Parathyroid adenoma (tissue), 2 donors: ENCODE measurements around the gene BGLAP.

Experiments used
- H2AFZ ChIP-seq: fragments of 300-600 bp; sonication (generic); one replicate; pipeline ENCODE4 v1.7.0; 2017; ENCODE audit warnings: antibody characterized with exemption, mild to moderate bottlenecking
- H3K27ac ChIP-seq: fragments of 300-600 bp; sonication (generic); one replicate; pipeline ENCODE4 v1.7.0; 2017
- H3K27me3 ChIP-seq: fragments of 300-600 bp; sonication (generic); one replicate; pipeline ENCODE4 v1.7.0; 2017; ENCODE audit warnings: low read length; ENCODE audit not compliant: control insufficient read depth, insufficient read depth
- H3K36me3 ChIP-seq: fragments of 300-600 bp; sonication (generic); one replicate; pipeline ENCODE4 v1.7.0; 2017; ENCODE audit warnings: low read length; ENCODE audit not compliant: control insufficient read depth, insufficient read depth
- H3K4me1 ChIP-seq: fragments of 300-600 bp; sonication (generic); one replicate; pipeline ENCODE4 v1.7.0; 2017; ENCODE audit warnings: control low read depth
- H3K4me2 ChIP-seq: fragments of 300-600 bp; sonication (generic); one replicate; pipeline ENCODE4 v1.7.0; 2017; ENCODE audit warnings: low read length
- H3K4me3 ChIP-seq: fragments of 300-600 bp; sonication (generic); one replicate; pipeline ENCODE4 v1.7.0; 2017; ENCODE audit warnings: low read depth, low read length
- H3K79me2 ChIP-seq: fragments of 300-600 bp; sonication (generic); one replicate; pipeline ENCODE4 v1.7.0; 2017; ENCODE audit warnings: control low read depth
- H3K9ac ChIP-seq: fragments of 300-600 bp; sonication (generic); one replicate; pipeline ENCODE4 v1.7.0; 2017; ENCODE audit warnings: mild to moderate bottlenecking
- H3K9me3 ChIP-seq: fragments of 300-600 bp; sonication (generic); one replicate; pipeline ENCODE4 v1.7.0; 2017; ENCODE audit warnings: low read length; ENCODE audit not compliant: control insufficient read depth
- TF ChIP-seq, protein P1 (sequence below): fragments of 300-600 bp; sonication (generic); IDR thresholded peaks from one replicate; pipeline ENCODE4 v1.7.0; 2017; ENCODE audit warnings: antibody characterized with exemption, mild to moderate bottlenecking
- donor health status: primary hyperparathyroidism.

Gene BGLAP

DNA sequence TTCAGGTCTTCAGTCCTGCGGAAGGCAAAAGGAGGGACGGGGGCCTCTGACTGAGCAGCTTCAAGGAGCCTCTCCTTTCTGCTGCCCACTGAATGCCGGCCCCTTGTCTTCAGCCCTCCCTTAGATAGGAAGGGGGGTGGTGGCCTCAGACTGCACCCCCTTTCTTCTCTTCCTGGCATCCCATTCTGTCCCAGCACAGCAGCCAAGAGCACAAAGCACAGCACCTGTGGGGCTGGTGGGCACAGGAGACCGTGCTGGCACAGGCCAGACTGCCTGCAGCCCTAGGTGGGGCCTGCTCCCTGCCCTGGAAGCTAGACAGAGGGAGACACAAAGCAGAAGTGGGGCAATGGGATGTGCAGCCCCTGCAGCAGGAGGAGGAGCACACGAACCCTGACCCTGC lies 7.6 kb downstream of the BGLAP start:
- peaks cover 22% of the 10 kb centered on the region for H3K4me1 ChIP-seq
- no peaks in the 10 kb centered on the region for H3K27me3 ChIP-seq
- no peak overlapping the region for H3K9ac ChIP-seq
- H3K4me2 ChIP-seq: no peak overlapping the region
- TF ChIP-seq, protein P1, sequence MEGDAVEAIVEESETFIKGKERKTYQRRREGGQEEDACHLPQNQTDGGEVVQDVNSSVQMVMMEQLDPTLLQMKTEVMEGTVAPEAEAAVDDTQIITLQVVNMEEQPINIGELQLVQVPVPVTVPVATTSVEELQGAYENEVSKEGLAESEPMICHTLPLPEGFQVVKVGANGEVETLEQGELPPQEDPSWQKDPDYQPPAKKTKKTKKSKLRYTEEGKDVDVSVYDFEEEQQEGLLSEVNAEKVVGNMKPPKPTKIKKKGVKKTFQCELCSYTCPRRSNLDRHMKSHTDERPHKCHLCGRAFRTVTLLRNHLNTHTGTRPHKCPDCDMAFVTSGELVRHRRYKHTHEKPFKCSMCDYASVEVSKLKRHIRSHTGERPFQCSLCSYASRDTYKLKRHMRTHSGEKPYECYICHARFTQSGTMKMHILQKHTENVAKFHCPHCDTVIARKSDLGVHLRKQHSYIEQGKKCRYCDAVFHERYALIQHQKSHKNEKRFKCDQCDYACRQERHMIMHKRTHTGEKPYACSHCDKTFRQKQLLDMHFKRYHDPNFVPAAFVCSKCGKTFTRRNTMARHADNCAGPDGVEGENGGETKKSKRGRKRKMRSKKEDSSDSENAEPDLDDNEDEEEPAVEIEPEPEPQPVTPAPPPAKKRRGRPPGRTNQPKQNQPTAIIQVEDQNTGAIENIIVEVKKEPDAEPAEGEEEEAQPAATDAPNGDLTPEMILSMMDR: no peak
- no peaks in the 10 kb centered on the region for H3K9me3 ChIP-seq
- H3K4me3 ChIP-seq: no peak overlapping the region
- no peaks in the 10 kb centered on the region for H3K79me2 ChIP-seq
- H3K36me3 ChIP-seq: no peaks in the 10 kb centered on the region
- H3K27ac ChIP-seq: no peak overlapping the region
- H2AFZ ChIP-seq: no peak overlapping the region

DNA sequence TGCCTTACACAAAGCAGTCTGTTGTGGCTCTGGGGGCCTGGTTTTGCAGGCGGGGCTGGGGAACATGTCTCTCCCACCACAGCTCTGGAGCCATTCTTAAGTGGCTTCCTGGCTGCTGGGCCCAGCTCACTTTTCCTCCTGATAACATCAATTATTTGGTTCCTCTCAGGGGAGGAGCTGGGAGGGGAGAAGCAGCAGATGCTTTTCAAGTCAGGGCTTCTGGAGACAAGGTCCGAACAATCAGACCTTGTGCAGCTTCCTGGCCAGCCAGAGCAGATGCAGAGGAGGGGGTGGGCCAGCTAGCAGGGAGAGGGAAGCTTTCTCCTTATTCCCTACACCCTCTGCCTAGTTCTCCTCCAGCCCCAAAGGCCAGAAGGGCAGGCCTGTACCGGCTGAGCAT lies 9.5 kb downstream of the BGLAP start:
- peak overlapping the region; percentile 49 for H3K27ac ChIP-seq
- no peaks in the 10 kb centered on the region for H3K9me3 ChIP-seq
- H3K9ac ChIP-seq: no peak overlapping the region
- H3K4me1 ChIP-seq: peaks cover 22% of the 10 kb centered on the region
- no peaks in the 10 kb centered on the region for H3K36me3 ChIP-seq
- H2AFZ ChIP-seq: no peak overlapping the region
- no peaks in the 10 kb centered on the region for H3K79me2 ChIP-seq
- H3K4me2 ChIP-seq: no peak overlapping the region
- TF ChIP-seq, protein P1: no peak
- H3K4me3 ChIP-seq: no peak overlapping the region
- H3K27me3 ChIP-seq: no peaks in the 10 kb centered on the region

DNA sequence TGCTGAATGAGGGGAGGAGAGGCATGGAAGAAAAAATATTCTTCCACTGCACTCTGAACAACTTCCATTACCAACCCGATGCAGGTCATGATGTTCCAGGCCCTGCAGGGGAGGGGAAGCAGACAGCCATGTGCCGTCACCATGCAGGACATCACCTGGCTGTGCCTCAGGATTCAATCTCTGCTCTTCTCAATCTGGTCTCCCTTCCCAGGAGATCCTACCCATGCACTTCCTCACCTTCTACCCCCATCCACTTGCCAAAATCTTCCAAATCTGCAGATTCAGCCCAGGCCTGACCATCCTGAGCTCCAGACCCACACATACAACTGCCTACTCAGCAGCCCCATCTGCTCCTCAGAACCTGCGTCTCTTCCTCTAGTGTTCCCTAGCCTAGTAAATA lies 11.7 kb downstream of the BGLAP start:
- H3K4me3 ChIP-seq: no peak overlapping the region
- H3K79me2 ChIP-seq: no peaks in the 10 kb centered on the region
- H3K27ac ChIP-seq: peak overlapping the region; percentile 74
- H2AFZ ChIP-seq: no peak overlapping the region
- H3K36me3 ChIP-seq: no peaks in the 10 kb centered on the region
- no peaks in the 10 kb centered on the region for H3K9me3 ChIP-seq
- H3K27me3 ChIP-seq: no peaks in the 10 kb centered on the region
- peaks cover 22% of the 10 kb centered on the region for H3K4me1 ChIP-seq
- TF ChIP-seq, protein P1: no peak
- H3K4me2 ChIP-seq: peak overlapping the region; percentile 42
- H3K9ac ChIP-seq: no peak overlapping the region

DNA sequence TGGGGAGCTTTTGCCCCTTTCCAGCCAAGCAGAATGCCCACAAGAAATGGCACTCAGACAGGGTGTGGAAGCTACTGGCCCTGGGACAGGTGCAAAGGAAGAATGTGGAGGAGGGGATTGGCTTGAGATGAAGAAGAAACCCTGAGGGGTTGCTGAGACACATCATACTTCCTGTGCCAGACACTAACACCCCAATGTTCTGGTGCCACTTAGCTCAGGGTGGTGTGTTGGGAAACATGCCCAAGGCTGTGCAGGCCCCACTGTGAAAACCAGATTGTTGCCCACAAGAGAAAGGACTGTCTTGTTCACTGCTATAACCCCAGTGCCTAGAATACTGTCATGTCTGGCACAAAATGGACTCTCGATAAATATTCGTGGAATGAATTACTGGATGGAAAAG lies 15.7 kb downstream of the BGLAP start:
- H3K27me3 ChIP-seq: no peaks in the 10 kb centered on the region
- no peak overlapping the region for H3K4me2 ChIP-seq
- H3K27ac ChIP-seq: no peak overlapping the region
- TF ChIP-seq, protein P1: no peak
- H3K9ac ChIP-seq: no peak overlapping the region
- no peaks in the 10 kb centered on the region for H3K79me2 ChIP-seq
- no peak overlapping the region for H2AFZ ChIP-seq
- no peaks in the 10 kb centered on the region for H3K9me3 ChIP-seq
- H3K4me1 ChIP-seq: peaks cover 11% of the 10 kb centered on the region
- H3K4me3 ChIP-seq: no peak overlapping the region
- no peaks in the 10 kb centered on the region for H3K36me3 ChIP-seq

DNA sequence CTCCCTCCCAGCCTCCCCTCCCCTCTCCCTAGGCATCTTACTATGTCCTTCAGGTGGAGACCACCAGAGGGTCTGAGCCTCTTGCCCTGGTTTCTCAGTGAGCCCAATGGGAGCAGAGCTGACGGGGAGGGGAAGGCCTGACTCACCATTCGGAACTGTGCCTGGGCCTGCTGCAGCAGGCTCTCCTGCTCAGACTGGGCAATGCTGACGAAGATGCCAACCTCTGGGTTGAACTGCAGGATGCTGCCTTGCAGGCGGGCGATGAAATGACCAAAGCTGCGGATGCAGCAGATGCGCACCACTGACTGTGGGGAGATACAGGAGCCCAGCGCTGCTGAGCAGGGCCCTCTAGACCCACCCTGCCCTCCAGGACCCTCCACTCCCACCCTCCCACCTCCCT lies 16.9 kb downstream of the BGLAP start:
- Histone ChIP-seq H2AFZ (no peak overlapping the region), H3K79me2 (no peaks in the 10 kb centered on the region), H3K36me3 (no peaks in the 10 kb centered on the region), H3K4me1 (peaks cover 6% of the 10 kb centered on the region), H3K4me3 (no peak overlapping the region), H3K9me3 (no peaks in the 10 kb centered on the region), H3K4me2 (no peak overlapping the region), H3K27me3 (no peaks in the 10 kb centered on the region), H3K27ac (no peak overlapping the region), H3K9ac (no peak overlapping the region)
- TF ChIP-seq, protein P1: no peak
